ENCODE measurements around the gene SSH2.

The SSH2 gene

GRCh38 chr17:29764217-29764616 is 165.8 kb downstream of the SSH2 start:
- DNase-seq (ENCODE audit: low read depth, low spot score): no peak

GRCh38 chr17:29763273-29763672 is 166.8 kb downstream of the SSH2 start:
- no peak overlapping the region for H3K4me3 ChIP-seq (ENCODE audit: low read length)
- no peak for DNase-seq (ENCODE audit: low read depth, low spot score)

More at GRCh38 chr17:29764217-29764616, 165.8 kb downstream of the SSH2 start:
- H3K4me3 ChIP-seq (ENCODE audit: low read length): no peak overlapping the region

- H3K4me3 ChIP-seq (ENCODE audit: low read length): peak overlapping the region; percentile 83
- peak; percentile 74 for DNase-seq (ENCODE audit: low read depth, low spot score)
Measured at GRCh38 chr17:29761040-29761761, 168.8 kb downstream of the SSH2 start.

DNA sequence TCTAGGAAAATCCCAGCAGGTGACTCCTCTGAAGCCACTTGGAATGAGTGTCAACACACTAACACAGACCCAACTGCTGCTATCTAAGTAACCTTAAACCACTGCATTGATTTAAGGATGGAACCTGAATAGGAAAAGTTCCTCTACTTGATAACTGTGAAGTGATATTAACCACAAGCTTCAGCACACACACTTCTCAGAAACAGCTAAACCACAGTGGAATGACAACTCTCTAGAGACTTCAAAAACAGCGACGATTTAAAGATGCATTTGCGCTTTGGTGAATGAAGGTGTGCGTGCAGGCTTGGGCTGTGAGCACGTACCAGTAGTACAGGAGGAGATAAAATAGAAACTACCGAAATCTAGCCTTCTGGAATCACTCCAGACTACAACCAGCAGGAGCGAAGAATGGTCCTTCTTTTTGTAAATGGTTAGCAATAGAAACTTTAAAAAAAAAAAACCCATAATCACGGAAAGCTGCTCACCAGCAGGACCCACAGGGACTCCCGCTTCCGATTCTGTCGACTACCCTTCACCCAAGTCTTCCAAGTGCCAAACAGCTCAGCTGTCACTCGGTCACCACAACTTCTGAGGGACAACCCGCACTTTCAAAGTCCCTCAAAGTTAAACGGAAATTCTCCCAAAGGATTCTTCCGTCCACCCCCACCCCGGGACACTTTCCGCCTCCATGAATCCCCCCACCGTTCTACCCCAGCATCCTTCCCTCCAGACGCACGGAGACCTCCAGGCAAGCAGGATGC is 169.6 kb downstream of the SSH2 start:
- peak overlapping the region; percentile 83 for H3K4me3 ChIP-seq (ENCODE audit: low read length)
- peak; percentile 92 for DNase-seq (ENCODE audit: low read depth, low spot score)

GRCh38 chr17:29758255-29758654 is 171.8 kb downstream of the SSH2 start:
- no peak overlapping the region for H3K4me3 ChIP-seq (ENCODE audit: low read length)
- no peak for DNase-seq (ENCODE audit: low read depth, low spot score)

GRCh38 chr17:29757788-29758187 is 172.2 kb downstream of the SSH2 start:
- DNase-seq (ENCODE audit: low read depth, low spot score): peak; percentile 39
- no peak overlapping the region for H3K4me3 ChIP-seq (ENCODE audit: low read length)

DNA sequence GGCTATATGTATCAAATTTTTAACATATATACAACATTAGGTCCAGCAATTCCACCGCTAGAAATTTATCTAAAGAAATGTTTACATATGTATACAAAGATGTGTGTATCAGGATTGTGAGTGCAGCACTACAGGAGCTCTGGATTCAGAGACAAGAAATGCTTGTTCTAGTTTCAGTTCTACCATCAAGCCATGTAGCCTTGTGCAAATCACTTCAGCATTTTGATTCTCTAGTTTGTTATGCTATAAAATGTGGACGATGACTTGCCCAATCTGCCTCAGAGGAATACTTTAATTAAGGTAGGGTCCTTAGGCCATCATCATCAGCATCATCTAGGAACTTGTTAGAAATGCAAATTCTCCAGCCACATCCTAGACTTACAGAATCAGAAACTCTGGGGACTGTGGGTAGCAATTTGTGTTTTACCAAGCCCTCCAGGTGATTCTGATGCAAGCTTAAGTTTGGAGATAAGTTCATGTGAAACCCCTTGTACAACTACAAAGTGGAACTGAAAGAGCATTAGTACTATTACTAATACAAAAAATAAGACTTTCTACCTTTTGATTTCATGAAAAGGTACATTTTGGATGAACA is 176.1 kb downstream of the SSH2 start:
- DNase-seq (ENCODE audit: low read depth, low spot score): no peak
- no peak overlapping the region for H3K4me3 ChIP-seq (ENCODE audit: low read length)

- H3K4me3 ChIP-seq (ENCODE audit: low read length): no peak overlapping the region
- no peak for DNase-seq (ENCODE audit: low read depth, low spot score)
Measured at GRCh38 chr17:29749045-29749825, 180.8 kb downstream of the SSH2 start.

- no peak overlapping the region for H3K4me3 ChIP-seq (ENCODE audit: low read length)
- DNase-seq (ENCODE audit: low read depth, low spot score): no peak
Measured at GRCh38 chr17:29748400-29748799, 181.6 kb downstream of the SSH2 start.

GRCh38 chr17:29747660-29748059 is 182.4 kb downstream of the SSH2 start:
- DNase-seq (ENCODE audit: low read depth, low spot score): no peak
- H3K4me3 ChIP-seq (ENCODE audit: low read length): no peak overlapping the region

GRCh38 chr17:29746669-29747068 is 183.4 kb downstream of the SSH2 start:
- DNase-seq (ENCODE audit: low read depth, low spot score): no peak

GRCh38 chr17:29744121-29744520 is 185.9 kb downstream of the SSH2 start:
- no peak for DNase-seq (ENCODE audit: low read depth, low spot score)
- no peak overlapping the region for H3K4me3 ChIP-seq (ENCODE audit: low read length)

More at GRCh38 chr17:29746669-29747068, 183.4 kb downstream of the SSH2 start:
- H3K4me3 ChIP-seq (ENCODE audit: low read length): no peak overlapping the region

GRCh38 chr17:29742210-29742513 is 187.9 kb downstream of the SSH2 start:
- H3K4me3 ChIP-seq (ENCODE audit: low read length): no peak overlapping the region
- DNase-seq (ENCODE audit: low read depth, low spot score): no peak

- H3K4me3 ChIP-seq (ENCODE audit: low read length): no peak overlapping the region
- no peak for DNase-seq (ENCODE audit: low read depth, low spot score)
Measured at GRCh38 chr17:29740017-29740416, 190.0 kb downstream of the SSH2 start.

DNA sequence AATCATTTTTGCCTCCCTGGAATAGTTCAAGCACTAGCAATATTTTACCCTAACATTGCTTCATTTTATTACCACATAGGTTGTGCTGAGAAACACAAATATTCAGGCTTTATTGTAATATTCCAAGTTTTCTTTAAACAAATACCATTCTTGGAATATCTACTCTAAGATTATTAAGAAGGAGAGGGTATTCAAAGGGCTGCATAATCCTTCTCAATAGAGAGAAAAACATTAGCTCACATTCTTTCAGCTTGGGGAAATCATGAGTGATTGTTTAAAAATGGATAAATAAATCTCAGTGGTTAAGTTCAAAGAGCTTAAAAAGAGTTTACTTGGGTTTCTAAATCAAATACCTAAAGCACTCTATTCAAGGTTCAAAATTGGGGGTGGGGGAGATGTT is 195.4 kb downstream of the SSH2 start:
- H3K4me3 ChIP-seq (ENCODE audit: low read length): no peak overlapping the region
- DNase-seq (ENCODE audit: low read depth, low spot score): no peak

- no peak for DNase-seq (ENCODE audit: low read depth, low spot score)
- H3K4me3 ChIP-seq (ENCODE audit: low read length): no peak overlapping the region
Measured at GRCh38 chr17:29733166-29733565, 196.9 kb downstream of the SSH2 start.

- DNase-seq (ENCODE audit: low read depth, low spot score): no peak
- no peak overlapping the region for H3K4me3 ChIP-seq (ENCODE audit: low read length)
Measured at GRCh38 chr17:29732613-29733012, 197.4 kb downstream of the SSH2 start.

DNA sequence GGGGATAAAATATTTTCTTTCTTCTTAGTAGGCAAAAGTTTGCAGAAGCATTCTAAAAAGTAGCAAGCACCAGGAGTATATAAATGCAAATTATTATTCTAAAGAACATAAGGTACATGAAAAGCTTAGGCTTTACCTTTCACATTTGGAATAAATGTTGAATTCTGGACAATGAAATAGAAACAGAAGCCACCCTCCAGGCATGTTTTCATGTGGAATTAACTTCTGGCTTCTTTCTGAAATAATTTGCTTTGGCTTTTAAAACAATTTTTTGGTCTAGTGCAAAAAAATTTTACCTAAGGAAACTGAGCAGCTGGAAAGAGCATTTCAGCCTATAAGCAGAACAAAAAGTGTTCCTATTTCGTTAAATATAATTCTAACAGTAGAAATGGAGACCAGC is 197.8 kb downstream of the SSH2 start:
- no peak overlapping the region for H3K4me3 ChIP-seq (ENCODE audit: low read length)
- no peak for DNase-seq (ENCODE audit: low read depth, low spot score)

DNA sequence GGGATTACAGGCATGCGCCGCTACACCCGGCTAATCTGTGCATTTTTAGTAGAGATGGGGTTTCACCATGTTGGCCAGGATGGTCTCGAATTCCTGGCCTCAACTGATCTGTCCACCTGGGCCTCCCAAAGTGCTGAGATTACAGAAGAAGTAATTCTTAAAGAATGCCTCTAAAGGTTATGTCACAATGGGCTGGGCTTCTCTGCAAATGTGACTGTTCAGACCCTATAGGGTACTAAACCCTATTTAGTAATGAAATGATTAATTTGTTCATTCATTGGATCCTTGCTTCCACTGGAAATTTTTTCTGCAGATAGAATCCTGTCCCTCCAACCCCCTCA is 198.5 kb downstream of the SSH2 start:
- no peak for DNase-seq (ENCODE audit: low read depth, low spot score)
- no peak overlapping the region for H3K4me3 ChIP-seq (ENCODE audit: low read length)

DNA sequence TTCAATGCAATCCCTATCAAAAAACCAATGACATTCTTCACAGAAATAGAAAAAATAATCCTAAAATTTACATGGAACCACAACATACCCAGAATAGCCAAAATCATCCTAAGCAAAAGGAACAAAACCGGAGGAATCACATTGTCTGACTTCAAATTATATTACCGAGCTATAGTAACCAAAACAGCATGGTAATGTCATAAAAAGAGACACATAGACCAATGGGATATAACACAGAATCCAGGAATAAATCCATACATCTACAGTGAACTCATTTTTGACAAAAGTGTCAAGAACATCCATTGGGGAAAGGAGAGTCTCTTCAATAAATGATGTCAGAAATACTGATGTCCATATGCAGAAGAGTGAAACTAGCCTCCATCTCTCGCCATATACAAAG is 201.5 kb downstream of the SSH2 start:
- DNase-seq (ENCODE audit: low read depth, low spot score): no peak
- H3K4me3 ChIP-seq (ENCODE audit: low read length): no peak overlapping the region
